Stimulated activated CD4-positive, alpha-beta T cell treated with anti-CD3 and anti-CD28 coated beads, Interleukin-2, amount 100 ng/mL, for 24 hours (primary cell): ENCODE measurements around the gene VPS41.
A peak's percentile ranks its signal among the peaks of the same experiment; 100 is the strongest.

Source experiments
- DNase-seq, 2 donors: peaks; one replicate each; pipeline ENCODE4 v3.0.0-alpha.2; 2020

Gene VPS41

DNA sequence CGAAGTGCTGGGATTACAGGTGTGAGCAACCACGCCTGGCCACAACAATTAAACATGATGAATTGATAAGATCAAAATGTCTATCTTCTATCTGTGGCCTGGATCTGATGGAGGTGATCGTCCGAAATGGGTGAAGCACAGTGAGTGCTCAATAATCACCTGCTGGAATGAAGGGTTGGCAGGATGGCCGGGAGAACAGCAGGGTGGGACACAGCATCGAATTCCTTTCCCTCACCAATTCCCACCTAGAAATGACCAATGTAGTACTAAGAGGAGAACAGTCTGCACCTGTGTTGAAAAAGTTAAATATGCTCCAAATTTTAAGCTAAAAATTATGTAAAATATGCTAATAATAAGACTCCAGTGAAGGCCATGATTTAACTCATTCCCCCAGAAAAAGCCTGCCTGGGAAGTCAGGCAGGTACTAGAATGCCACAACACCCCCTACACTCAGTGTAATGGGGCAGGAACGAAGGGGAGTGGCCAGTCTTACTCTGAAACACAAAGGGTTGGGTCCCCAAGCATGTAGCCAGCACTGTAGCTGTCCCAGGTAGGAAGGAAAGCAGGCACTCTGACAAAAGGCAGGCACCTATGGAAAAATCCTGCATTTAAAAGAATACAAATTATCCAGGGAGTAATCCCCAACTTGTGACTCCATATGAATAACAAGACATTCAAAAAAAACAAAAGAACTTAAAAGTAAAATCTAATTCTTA lies 110.3 kb downstream of the VPS41 start:
- DNase-seq, result no peak

DNA sequence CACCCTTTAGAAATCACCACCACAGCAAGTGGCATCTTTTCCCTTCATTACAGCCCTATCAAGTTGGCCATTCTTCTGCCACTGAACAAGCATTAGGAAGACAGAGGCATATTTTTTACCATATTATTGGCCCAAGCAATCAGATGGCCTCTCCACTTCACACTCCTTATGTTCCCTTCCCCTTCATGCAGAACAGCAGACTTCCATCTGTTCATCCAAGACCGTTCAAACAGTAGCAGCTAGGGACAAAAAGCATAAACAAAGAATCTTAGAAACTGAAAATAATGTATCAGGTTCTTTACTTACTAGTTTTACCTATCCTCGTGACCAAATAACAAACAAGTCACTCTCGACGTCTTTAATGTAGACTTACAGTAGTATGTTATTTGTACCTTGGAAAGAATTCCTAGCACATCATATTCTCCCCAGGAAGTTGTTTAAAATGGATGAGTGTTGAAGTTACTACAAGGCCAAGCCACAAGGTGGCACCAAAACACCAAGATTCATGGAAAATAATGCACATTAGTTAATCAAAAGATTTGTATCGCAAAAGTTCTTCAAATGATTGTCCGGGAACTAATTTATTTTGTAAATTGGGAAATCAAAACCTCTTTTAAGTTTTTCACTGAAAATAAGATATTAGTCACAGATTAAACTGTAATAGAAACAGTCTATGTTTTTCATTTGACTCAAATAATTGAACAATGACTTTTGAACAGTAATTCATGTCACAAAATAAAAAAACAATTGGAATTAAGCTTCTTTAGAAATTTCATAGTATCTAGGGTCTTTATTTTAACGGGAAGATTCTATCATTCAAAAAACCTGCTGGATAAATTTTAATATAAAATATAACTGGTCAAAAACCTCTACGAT lies 112.1 kb downstream of the VPS41 start:
- peak; percentile 50 to 66 for DNase-seq

DNA sequence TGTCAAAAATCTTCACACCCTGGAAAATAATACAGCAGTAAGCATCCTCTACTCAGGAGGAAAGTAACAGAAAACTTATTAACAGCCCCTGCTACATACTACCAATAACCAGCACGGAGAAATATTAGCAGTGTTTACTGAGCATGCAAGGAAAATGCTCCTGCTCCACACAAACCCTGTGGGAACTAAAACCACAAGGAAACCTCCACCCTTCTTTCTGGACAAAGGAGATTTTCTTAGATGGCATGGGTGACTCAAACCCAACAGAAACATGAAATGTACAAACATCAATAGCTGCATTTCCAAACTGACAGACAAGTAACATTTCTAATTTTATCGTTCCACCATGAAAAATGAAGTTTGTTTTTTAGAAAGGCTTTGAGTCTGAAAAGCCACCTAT lies 113.4 kb downstream of the VPS41 start:
- no peak for DNase-seq

DNA sequence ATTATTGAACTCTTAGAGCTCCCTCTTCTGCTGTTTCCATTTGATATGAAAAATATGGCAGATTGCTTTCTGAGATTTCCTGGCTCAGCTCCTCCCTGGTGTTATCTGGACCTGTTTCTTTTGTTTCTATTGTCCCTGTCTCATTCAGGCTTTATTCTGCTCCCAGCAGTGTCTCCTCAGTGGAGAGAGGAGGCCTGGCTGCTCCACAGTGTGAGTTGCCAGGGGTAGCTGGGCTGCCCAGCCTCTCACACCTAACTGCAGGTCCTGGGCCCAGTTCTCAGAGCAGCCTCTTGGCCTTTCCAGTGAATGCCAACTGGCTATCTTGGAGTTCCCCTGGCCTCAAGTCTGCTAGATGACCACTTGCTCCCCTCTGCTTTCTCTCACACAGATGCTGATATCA lies 127.0 kb downstream of the VPS41 start:
- DNase-seq, result no peak

DNA sequence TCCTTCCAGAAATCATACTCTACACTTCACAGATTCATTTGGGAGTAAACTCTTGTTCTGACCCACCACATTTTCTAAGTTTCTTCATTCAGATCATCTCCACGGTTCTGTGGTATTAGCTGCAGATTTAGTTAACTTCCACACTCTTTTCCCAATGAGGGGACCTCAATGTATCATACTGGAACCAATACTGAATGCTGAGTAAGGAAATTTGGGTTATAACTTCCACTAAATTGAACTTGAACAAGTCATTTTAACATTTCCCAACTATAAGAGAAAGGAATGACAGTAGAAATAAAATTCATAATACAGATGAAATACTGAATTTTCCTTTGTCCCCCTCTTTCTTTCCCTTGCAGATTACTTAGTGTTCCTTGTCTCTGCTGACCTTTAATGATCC lies 131.4 kb downstream of the VPS41 start:
- no peak for DNase-seq

DNA sequence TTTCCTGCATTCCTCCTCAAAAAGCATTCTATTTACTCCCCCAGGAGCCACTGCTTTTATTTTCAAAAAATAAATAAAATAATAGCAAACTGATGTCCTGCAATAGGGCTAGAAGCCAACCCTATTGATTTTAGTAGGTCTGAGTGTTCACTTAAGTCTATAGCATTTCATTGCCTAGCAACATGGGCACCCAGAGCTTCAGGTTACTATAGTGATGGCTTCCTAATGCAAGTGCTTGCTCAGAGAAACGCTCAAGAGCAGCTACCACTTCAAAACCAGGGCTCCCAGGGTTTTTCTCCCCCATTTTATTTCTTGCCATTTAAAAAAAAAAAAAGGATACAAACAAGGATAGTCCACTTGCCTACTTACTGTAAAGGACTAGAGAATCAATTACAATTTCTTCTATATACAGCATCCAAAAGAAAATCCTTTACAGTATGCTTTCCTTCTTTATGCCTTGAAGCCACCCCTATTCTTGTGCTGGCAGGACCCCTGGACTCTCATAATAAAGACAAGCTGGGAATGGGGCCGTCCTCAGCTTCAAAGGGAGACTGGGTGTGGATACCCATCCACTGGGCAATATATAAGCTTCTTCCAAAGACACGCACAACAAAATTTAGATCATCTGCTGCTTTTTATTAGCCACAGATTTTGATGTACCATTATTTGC lies 133.3 kb downstream of the VPS41 start:
- no peak for DNase-seq

DNA sequence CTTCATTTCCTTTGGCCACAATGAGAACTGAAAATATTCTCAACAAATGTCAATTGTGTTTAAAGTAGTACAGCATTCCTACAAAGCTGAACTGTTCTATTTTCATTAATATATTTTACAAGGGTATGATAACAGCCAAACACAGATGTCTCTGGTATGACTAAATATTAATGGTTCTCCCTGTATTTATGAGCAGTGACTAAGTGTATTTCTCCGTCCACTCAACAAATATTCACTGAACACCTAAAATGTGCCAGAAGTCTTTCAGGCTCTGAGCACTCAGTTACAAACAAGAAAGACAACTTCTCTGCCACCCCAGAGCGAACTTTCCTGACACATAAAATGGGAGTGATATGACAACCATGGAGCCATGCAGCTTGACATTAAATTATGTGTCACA lies 135.6 kb downstream of the VPS41 start:
- DNase-seq, result no peak

DNA sequence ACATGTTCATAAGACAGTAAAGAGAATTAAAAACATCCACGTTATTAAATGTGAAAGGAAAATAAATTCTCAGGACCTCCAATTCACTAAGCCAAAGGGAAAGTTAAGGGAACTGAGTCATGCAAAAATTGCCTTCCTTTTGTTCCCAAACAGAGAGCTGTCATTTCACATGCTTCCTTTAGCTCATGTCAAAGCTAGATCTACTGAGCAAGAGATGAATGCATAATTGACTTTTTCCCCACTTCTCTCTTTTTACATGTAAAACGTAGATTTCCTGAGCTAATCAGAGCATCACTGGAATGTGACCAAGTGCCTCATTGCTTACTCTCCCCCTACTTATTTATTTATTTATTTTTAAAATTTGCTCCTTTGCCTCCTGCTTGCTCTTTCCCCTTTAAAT lies 148.8 kb downstream of the VPS41 start:
- no peak for DNase-seq

DNA sequence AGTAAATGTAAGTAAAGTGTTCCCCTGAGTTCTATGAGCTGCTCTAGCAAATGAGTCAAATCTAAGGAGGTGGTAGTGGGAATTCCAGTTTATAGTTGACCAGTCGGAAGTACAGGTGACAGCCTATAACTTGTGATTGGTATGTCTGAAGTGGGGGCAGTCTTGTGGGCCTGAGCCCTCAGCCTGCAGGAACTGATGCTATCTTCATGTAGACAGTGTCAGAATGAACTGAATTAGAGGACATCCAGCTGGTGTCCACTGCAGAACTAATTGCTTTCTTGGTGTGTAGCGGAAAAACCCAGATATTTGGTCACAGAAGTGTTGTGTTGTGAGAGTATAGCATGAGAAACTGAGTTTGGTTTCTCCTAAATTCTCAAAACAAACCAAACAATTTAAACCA lies 150.0 kb downstream of the VPS41 start:
- no peak for DNase-seq

DNA sequence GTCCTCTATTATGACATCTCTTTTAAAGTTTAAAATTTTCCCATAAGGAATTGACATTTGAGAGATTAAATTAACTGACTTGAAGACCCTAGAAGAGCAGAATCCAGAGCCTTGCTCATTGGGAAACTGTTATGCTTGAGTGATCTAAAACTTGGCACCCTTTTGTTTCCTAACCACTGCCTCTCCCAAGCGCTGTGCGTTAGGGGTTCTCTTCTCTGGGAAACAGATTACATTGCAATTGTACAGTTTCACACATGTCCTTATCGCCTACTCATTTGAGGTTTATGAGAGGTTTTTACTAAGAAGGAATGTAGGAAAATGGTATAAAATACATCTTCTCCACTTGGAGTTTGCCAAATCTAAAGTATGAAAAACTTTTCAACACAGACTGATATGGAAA lies 151.1 kb downstream of the VPS41 start:
- no peak for DNase-seq

DNA sequence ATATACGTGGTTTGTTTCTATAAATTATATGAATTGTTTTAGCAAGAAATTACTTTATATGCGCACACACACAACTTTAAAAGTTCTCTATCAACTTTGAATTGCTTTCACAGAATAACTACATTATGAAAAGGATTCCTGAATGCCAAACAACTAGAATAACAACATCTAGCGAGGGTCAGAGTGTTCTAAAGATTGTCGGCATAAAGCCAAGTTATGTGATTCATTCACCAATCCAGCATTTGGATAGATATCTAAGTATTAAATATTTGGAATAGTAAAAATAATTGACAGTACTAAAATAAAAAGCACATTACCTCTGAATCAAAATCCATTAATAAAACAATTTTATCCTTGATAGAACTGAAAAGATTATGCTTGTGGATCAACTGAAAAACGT lies 152.5 kb downstream of the VPS41 start:
- no peak for DNase-seq

DNA sequence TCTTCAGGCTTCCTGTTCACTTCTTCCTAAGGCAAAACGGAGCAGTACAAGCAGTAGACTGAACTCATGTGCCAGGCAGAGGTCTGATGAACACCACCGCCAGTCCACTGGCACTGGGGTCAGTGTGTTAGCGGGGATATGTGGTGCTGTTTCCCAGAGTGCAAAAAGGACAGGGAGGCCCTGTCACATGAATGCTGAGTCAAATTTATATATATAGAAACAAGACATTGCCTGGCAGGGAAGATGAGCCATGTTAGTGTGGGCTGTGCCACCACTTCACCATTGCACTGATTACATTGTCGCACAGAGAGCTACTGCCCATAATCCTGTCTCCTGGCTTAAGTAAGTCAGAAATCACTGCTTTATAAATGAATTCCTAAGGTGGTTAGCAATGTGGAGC lies 155.6 kb downstream of the VPS41 start:
- no peak for DNase-seq

DNA sequence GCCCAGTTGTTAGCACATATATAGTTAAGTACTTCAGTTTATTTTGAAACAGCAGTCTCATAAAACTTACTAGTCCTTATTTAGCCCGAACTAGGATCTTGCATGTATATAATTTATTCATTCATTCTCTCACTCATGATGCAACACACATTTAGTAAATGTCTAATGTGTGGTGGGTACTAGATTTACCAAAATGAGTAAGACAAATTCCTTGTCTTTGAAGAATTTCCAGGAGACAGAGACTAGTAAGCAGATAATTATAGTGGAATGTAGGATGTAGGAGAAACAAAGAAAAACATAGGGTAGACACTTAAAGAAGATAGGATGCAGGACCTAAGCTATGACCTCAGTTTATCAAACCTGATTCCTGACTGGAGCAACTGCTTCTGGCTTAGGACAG lies 157.6 kb downstream of the VPS41 start:
- no peak for DNase-seq

DNA sequence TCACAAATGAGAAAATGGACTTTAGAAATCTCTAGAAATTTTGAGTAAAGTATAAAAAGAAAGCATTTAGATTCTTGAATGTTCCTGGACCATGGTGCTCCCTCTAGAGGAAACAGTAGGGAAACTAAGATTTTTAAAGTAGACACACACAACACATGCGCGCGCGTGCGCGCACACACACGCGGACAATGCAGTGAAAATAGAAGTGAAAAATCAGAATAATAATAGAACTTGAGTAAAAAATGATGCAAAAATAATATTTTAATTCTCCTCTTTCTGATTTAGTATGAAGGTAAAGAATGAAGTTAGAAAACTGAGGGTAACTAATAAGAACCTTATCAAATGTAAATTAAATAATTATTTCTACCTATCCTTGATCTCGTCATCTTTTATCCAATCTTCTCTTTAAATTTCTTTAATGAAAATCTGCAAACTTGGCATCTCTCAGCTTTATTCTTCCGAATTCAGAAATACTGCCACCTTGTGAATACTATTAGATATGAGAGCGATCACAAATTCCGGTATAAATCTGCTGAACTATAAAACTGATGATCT lies 160.9 kb downstream of the VPS41 start:
- DNase-seq, result no peak

DNA sequence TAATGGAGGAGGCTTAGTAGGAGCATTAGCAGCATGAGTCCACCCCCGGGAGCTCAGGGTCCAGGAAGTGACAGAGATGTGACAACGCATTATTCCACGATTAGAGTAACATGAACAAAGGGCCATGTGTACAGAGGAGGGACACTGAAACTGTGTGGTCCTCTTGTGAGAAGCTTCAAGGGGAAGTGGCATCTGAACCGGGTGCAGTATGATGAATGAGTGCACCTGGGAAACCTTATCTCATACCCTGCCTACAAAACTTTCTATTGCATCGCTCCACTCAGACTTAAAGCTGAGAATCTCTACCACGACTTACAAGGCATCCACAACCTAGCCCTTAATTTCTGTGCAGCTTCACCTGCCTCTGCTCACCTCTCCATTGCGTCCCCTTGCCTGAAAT lies 162.6 kb downstream of the VPS41 start:
- DNase-seq, result no peak

DNA sequence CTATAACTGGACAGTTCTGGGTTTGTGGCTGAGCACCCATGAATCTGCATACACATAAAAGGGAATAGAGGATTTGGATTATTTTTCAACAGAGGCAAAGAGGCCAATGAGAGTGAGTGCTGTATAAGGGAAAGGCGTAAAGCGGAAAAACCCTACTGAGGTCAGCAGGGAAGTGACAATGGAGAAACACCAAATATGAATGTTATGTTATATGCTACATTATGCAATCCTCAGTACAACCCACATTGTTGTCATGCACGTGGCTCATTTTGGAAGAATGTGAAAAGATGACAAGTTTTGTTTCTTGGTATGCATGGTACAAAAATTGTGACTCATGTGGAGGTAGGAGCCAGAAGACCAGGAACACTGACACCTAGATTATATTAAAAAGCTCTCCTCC lies 164.2 kb downstream of the VPS41 start:
- no peak for DNase-seq

DNA sequence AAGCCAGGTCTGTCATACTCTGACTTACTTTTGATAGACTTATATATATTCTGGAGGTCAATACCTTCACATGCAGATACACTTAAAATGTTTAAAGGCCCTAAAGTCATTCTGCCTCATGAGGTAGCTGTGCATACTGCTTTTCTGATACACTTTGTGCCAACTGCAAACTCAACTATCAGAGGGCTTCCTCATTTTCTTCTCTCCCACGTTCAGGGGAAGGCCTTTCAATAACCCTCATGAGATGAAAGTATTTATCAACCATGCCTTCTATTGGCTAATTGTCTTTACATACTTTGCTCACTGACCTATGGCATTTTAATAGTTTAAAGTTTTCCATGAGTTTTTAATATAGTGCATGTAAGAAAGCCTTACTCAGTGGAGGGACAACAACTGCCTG lies 165.1 kb downstream of the VPS41 start:
- no peak for DNase-seq

DNA sequence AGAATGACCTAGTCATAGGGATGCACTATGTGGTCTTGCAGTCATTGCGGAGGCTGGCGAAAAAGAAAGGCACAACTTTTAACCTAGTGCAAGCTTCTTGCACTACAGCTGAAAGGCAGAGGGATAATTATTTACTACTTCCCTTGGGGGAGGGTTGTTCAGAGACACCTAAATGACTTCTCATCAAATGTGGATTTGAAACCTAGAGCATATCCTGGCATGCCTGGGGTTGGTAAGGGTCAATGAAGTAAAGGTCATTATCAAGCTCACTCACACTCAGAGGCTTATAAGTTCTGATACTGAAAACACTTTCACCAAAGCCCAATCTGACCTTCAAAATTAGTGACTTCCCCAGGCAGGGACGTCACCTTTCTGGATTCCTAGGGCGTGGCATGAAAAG lies 168.9 kb downstream of the VPS41 start:
- DNase-seq, result no peak

DNA sequence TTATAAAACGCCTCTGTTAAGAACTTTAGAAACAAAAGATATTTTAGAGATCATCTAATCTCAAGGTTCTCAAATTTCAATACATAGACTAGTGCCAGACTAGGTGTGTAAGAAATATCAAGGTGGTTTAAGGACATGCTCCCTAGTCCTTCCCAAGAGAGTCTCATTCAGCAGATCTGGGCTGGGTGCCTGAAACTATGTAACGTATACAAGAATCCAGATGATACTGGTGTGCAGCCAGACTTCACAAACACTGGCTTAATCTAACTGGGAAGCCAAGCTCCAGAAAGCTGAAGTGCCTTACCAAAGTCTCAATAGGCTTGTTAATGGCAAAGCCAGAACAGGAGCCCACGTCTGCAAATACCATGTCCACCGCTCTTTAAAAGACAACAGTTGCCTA lies 172.9 kb downstream of the VPS41 start:
- DNase-seq, result no peak

DNA sequence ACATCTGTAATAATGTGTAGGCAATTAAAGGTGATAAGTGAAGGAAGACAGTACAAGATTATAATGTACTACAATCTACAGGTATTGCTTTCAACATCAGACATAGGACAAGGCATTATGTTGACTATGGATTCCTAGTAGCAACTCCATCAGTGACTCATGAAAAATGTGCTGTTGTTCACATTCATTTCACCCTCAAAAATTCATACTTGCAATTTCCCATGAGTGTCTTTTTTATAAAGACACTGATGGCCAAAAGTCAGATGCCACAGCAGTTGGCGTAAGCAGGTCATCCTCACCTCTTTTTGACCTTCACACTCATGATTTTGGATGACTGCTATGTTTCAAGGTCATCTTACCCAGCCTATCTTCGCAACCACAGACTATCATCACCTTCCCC lies 177.8 kb downstream of the VPS41 start:
- no peak for DNase-seq

DNA sequence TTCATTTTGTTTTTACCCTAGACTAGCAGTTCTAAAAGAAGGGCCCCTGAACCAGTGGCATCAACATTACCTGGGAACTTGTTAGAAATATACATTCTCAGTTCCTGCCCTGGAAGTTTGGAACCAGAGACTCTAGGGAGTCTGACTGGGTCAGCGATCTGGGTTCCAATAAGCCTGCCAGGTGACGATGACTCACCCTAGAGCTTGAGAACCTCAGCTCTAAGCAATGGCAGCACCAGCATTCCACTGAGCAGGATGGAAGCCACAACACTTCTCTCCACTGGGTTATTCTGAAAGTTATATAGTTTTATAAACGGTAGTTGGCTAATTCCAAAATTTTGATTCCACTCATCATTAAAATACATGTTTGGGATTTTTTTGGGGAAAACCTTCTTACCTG lies 180.8 kb downstream of the VPS41 start:
- no peak for DNase-seq

DNA sequence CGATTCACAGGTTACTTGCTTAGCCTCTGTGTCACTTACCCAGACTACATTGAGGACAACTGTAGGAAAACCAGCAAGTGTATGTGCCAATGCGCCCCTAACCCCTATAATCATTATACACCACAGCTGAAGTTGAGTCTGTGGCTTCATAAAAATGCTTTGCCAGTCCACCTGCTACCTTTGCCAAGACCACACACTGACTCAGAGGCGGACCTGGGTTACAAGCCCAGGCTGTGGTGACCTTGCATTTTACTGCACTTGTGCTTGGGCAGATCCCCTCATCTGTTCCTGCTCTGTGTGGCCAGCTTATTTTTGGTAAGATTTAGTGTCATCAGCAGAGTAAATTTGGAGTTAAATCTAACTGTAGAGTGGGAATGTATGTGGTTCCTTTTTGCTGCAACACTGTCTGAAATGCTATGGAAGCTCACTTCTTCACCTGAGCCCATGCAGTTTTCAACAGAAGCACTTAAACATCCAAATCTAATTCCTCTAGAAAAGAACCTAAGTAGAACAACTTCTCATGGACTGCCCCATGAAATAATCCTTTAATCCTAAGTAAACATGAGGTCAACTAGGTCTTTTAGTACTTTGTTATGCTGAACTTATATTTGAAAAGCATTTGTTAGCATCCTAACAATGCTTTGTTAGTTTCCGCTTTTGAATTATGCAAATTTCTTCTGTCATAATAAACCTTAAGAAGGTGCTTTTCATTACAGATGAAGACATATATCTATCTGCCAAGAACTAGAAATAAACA lies 181.6 kb downstream of the VPS41 start:
- no peak for DNase-seq

DNA sequence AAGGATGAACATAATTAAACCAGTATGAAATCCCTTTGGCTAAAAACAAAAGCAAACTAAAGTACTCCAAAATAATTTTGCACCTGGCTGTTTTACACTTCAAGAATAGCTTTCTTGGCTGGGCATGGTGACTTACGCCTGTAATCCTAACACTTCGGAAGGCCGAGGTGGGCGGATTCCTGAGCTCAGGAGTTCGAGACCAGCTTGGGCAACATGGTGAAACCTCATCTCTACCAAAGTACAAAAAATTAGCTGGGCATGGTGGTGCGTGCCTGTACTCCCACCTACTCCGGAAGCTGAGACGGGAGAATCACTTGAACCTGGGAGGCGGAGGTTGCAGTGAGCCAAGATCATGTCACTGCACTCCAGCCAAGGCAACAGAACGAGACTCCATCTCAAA lies 185.7 kb downstream of the VPS41 start:
- DNase-seq, result no peak
